NCI-H2107 treated with DMSO at 0.1 percent for 48 hours (cell line): Measurements from ENCODE around the gene UFD1.

Experiments
- DNase-seq: peaks from one replicate; lab custom pipeline; 2025; ENCODE audit not compliant: unreplicated experiment; lab: John Stamatoyannopoulos, UW

UFD1 gene

DNA sequence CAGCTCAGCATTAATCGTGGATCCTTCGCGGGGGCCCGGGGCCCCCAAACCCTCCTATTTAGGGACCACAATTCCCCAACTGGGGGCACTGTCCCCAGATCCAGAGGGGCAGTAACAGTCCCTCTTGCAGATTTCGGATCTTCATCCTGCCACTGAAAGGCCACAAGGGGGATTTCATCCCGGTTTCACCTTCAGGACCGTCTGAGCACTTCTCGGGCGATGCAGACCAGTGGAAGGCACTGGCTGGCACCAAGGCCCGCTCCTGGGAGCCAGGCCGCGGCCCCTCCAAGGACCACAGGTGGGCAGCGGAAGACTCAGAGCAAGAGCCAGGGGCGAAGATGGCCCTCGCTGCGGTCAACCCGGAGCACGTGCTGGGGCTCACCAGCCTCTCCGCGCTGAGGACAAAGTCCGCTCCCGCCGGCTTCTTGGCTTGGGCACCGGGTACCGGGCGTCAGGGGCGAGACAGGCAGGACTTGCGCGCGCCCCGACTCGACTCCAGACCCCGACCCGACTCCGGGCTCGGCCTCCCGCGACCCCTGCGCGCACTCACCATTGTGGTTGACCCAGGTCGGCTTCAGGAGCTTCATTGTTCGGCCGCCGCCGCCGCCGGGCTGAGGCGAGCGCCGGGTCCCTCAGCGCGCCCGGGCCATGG is 48.0 kb downstream of the UFD1 start:
- no peak for DNase-seq

DNA sequence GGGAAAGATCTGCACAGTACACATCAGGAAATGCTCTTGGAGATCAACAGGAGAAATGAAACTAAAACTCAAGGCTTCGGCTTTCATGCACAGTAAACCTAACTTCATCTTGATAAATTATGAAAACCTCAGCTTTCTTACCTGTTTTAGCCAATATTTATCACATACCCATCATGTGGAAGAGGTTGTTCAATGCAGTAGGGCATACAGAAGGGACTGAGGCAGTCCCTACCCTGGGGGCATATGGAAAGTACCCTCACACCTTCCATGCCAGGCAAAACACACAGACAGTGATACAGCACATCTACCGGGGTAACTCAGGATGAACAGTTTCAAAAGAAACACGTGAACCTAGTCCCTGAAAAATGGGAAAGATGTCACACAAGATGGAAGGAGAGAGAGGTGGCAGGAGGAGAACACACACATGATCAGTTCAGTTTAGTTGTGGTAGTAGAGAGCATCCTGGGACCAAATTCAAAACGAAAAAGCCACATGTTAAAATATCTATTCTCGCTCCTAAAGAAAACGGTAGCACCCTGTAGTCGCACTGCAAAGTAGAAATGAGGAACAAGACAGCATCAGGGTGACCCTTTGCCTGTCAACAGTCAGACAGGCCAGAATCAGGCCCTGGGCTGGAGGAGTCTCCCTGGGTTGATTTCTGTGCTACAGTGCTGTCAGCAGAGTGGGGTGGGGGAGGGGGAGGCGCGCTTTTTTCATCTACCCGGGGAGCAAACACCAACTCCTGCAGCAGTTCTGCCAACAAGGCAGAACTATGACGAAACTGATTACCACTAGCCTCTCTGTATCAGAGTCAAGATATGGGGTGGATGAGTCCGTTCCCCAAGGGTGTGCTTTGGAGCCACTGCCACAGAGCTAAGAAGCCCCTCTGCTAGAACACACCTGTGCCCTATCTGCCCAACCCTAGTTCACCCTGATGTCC is 48.8 kb downstream of the UFD1 start:
- DNase-seq: peak; percentile 22

GRCh38 chr22:19424186-19424500 is 54.9 kb downstream of the UFD1 start:
- DNase-seq: no peak

DNA sequence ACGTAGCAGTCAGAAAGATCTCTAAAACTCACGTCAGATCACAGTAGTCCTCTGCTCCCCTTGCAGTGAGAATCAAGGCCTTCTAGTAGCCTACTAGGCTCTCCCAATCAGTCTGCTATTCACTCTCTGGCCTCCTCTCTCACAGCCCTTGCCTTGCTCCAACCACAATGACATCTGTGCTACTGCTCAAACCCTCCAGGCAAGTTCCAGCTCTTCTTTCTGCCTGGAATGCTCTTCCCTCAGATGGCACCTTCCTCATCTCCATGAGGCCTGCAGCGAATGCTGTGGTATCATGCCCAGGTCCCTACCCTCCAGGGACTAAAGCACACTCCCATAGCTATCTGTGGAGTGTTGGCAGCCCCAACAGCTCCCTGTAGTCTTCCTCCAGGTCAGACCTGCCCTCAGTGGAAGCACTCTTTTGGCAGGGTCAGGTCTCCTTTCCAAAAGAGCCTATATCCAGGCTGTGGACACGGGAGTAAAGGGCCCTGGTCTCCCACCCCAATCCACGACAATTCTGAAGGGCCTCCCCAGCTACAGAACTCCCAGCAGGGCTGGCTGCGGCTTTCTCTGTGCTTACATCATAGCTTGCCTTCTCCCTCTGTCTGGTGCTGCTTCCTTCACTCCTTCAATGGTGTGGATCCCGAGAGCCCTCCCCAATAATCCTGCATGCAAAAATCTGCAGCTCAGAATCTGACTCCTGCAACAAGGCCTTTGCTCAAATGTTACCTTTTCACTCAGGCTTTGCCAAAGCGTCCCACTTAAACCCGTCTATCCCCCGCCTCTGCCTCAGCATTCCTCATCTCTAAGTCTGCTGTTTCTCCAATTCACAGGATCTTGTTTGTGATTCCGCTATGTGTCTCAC is 56.3 kb downstream of the UFD1 start:
- no peak for DNase-seq

GRCh38 chr22:19420321-19420720 is 58.7 kb downstream of the UFD1 start:
- no peak for DNase-seq

- DNase-seq: peak; percentile 49
Measured at GRCh38 chr22:19419464-19420178, 59.4 kb downstream of the UFD1 start.

- no peak for DNase-seq
Measured at GRCh38 chr22:19419086-19419463, 59.9 kb downstream of the UFD1 start.

GRCh38 chr22:19412923-19413322 is 66.1 kb downstream of the UFD1 start:
- DNase-seq: no peak

GRCh38 chr22:19412478-19412877 is 66.5 kb downstream of the UFD1 start:
- DNase-seq: no peak

- DNase-seq: no peak
Measured at GRCh38 chr22:19411690-19412045, 67.3 kb downstream of the UFD1 start.

GRCh38 chr22:19410941-19411689 is 67.9 kb downstream of the UFD1 start:
- DNase-seq: no peak

- DNase-seq: no peak
Measured at GRCh38 chr22:19407649-19408606, 71.1 kb downstream of the UFD1 start.

DNA sequence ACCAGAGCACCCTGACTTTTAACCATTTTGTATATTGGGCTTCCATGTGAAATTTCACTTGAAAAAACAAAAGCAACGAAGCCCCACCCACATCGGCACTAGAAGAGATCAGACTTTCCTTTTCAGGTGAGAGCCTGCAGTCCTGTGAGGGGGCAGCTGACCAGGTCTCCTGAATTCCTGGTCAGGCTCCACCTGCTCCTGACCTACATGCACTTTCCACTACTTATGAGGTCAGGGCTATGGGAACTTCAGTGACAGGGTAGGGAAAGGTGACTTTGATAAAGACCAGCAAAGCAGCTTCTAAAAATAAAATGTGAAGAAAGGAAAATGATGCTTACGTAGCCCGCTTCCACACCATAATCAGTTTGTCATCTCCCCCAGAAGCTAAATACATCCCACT is 72.1 kb downstream of the UFD1 start:
- no peak for DNase-seq

DNA sequence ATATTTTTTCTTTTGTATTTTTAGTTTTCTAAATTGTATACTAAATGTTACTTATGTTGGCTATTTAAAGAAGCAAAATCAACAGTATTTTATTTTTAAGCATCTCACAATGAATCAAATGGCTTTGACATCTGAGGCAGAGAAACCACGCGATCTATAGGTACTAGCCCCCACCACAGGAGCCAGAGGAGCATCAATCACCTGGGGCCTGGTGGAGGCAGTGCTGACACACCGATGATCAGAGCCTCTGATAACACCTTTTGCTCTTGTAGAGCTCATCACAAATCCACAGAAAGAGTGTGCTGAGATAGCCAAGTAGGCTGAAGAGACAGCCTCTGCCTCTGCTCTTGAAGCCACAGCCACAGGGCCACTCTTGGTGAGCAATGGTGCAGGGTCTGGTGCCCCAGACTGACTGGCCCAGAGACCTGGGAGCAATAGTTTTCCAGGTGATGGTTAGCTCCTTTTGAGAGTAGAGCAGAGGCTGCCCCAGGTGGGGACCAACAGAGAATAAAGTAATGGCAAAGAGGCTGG is 72.6 kb downstream of the UFD1 start:
- DNase-seq: no peak

DNA sequence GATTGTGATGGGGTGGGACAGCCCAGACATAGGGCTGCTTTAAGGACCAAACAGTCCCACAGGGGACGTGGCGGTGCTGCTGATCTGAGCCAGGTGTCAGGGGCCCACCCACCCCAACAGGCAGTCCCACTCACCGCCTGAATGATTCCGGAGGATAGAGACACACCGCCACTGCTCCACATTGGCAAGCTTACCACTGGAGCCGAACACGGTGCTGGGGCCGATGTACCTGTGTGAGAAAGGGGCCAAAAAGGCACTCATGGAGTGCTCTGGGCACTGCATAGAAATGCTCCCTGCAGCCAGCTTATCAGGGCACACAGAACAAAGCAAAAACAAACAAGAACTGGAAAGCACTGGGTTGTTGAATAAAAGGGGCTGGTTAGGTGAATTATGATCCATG is 73.3 kb downstream of the UFD1 start:
- no peak for DNase-seq

DNA sequence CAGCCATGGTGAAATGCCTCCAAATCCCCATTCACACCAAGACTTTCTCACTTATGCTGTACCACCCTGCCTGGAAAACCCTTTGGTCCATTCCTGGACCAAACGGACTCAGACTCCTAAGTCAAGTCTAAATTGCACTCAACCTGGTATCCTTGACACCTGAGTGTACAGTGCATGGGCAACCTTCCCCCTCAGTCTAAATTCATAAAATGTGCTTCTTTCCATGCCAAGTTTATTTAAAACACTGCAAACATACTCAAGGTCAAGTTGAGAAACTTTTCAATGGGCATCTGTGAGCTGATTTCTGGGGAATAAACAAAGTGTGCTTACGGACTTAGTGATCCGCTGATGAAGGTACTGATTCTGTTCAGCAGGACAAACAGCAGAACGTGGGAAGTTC is 73.9 kb downstream of the UFD1 start:
- DNase-seq: no peak

DNA sequence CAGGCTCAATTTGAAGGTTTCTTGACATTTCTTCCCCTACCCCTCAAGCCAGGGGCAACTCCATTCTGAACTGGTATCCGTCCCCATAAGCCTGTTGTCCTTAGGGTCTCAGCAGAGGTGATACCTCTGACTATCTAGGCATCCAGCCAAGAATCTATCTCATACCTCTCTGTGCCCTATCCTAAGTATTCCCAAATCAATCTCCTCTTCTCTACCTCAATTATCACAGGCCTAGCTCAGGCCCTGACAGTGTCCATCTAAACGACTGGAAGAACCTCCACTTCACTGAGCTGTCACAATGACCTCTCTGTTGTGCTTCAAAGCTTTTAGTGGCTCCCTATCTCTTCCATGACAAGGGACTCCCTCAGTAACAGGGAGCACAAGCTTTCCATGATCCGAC is 74.3 kb downstream of the UFD1 start:
- DNase-seq: no peak

GRCh38 chr22:19402642-19403191 is 76.3 kb downstream of the UFD1 start:
- DNase-seq: no peak

GRCh38 chr22:19401483-19401882 is 77.5 kb downstream of the UFD1 start:
- DNase-seq: no peak
